H1 (cell line): ENCODE measurements around the gene CEACAM21. TPM values are rescaled to one million over a fixed set of nuclear protein-coding genes. Genes with fewer than 3 reads are reported as not detected.

Experiments used
- CTCF ChIA-PET: fragments of 300-600 bp; sonication (Branson Sonifier 250); formaldehyde crosslinking; loops from one replicate; lab custom pipeline; 2021; ENCODE audit not compliant: partially characterized antibody; lab: Charles Lee
- POLR2A ChIA-PET: fragments of 300-600 bp; sonication (Branson Sonifier 250); formaldehyde crosslinking; loops from one replicate; lab custom pipeline; 2021; ENCODE audit warnings: inconsistent platforms; ENCODE audit not compliant: partially characterized antibody; lab: Charles Lee
- DNase-seq, 2 experiments: peaks; one replicate each; pipeline versions ENCODE4 v3.0.0 to v3.0.0-alpha.2; 2010 to 2022; ENCODE audit warnings: low spot score in 2 of 2, low read depth in 1 of 2, mixed read lengths in 1 of 2
- FAIRE-seq: peaks from 2 replicates; lab custom pipeline; 2011; peaks lifted over from hg19 to GRCh38; lab: Jason Lieb, UNC
- H2AFZ ChIP-seq: 2 replicates; pipeline ENCODE4 v1.8.1; 2012; ENCODE audit warnings: low read length, inconsistent platforms
- H2AK5ac ChIP-seq: 2 replicates; pipeline ENCODE4 v1.6.1; 2013; ENCODE audit warnings: low read depth, low read length
- H2BK120ac ChIP-seq: replicated peaks from 2 replicates; pipeline ENCODE3; 2013; ENCODE audit warnings: low read depth, low read length, inconsistent platforms
- H2BK12ac ChIP-seq: 2 replicates; pipeline ENCODE4 v1.6.1; 2013; ENCODE audit warnings: low read depth, low read length
- H2BK15ac ChIP-seq: 2 replicates; pipeline ENCODE4 v1.6.1; 2013; ENCODE audit warnings: low read length
- H2BK20ac ChIP-seq: 2 replicates; pipeline ENCODE4 v1.6.1; 2013; ENCODE audit warnings: low read length
- H2BK5ac ChIP-seq: 2 replicates; pipeline ENCODE4 v1.6.1; 2013; ENCODE audit warnings: low read depth, low read length
- H3K14ac ChIP-seq: 2 replicates; pipeline ENCODE4 v1.6.1; 2013; ENCODE audit warnings: inconsistent platforms; ENCODE audit not compliant: insufficient read length
- H3K18ac ChIP-seq: 2 replicates; pipeline ENCODE4 v1.6.1; 2013; ENCODE audit warnings: low read length; ENCODE audit errors: extremely low read depth
- H3K23ac ChIP-seq: 2 replicates; pipeline ENCODE4 v1.6.1; 2013; ENCODE audit warnings: inconsistent platforms; ENCODE audit not compliant: insufficient read length
- H3K23me2 ChIP-seq: 2 replicates; pipeline ENCODE4 v1.6.1; 2013; ENCODE audit warnings: low read depth, low read length
- H3K27ac ChIP-seq: 2 replicates; pipeline ENCODE4 v1.6.1; 2011; ENCODE audit warnings: low read depth, low read length, inconsistent platforms
- H3K27me3 ChIP-seq, 4 experiments: replicated peaks in 1 of 4; 1 replicate in 1 of 4; 2 replicates in 3 of 4; pipeline versions ENCODE4 v1.6.1 to v1.8.1; 2011 to 2013; ENCODE audit warnings: low read length in 3 of 4, mild to moderate bottlenecking in 3 of 4, inconsistent platforms in 2 of 4, mixed read lengths in 2 of 4, moderate library complexity in 1 of 4; ENCODE audit not compliant: control insufficient read depth in 3 of 4, insufficient read depth in 3 of 4; ENCODE audit errors: extremely low read depth in 1 of 4
- H3K36me3 ChIP-seq, 4 experiments: 2 replicates each; pipeline versions ENCODE4 v1.6.1 to v1.8.1; 2011 to 2013; ENCODE audit warnings: mild to moderate bottlenecking in 4 of 4, low read length in 3 of 4, moderate library complexity in 2 of 4, control low read depth in 1 of 4, inconsistent platforms in 1 of 4; ENCODE audit not compliant: insufficient read depth in 4 of 4, control insufficient read depth in 2 of 4
- H3K4ac ChIP-seq: replicated peaks from 2 replicates; pipeline ENCODE3; 2013; ENCODE audit warnings: low read length, low read depth, mixed read lengths, inconsistent platforms; ENCODE audit not compliant: insufficient read length
- H3K4me1 ChIP-seq, 4 experiments: replicated peaks in 1 of 4; 1 replicate in 1 of 4; 2 replicates in 3 of 4; pipeline versions ENCODE4 v1.6.1 to v1.8.1; 2011 to 2013; ENCODE audit warnings: low read length in 3 of 4, inconsistent platforms in 2 of 4, mixed read lengths in 1 of 4; ENCODE audit not compliant: insufficient read depth in 4 of 4, control insufficient read depth in 3 of 4
- H3K4me2 ChIP-seq, 2 experiments: 2 replicates each; pipeline versions ENCODE4 v1.6.1 to v1.8.1; 2011 to 2013; ENCODE audit warnings: low read depth in 2 of 2, low read length in 2 of 2, control low read depth in 1 of 2, inconsistent platforms in 1 of 2, mild to moderate bottlenecking in 1 of 2; ENCODE audit not compliant: insufficient read depth in 1 of 2
- H3K4me3 ChIP-seq, 4 experiments: fragments of 200-600, 300-600 bp in 1 of 4; sonication (generic), shearing (Covaris generic), sonication (Bioruptor Twin) in 1 of 4; 2 replicates each; pipeline versions ENCODE4 v1.5.1 to v1.8.1; 2011 to 2016; ENCODE audit warnings: low read length in 4 of 4, low read depth in 3 of 4, control low read depth in 2 of 4, inconsistent platforms in 2 of 4, mild to moderate bottlenecking in 2 of 4, mixed read lengths in 1 of 4, moderate library complexity in 1 of 4; ENCODE audit not compliant: insufficient read depth in 2 of 4; ENCODE audit errors: extremely low read depth in 1 of 4
- H3K56ac ChIP-seq: replicated peaks from 2 replicates; pipeline ENCODE3; 2013; ENCODE audit warnings: low read depth, mild to moderate bottlenecking, mixed read lengths, low read length, inconsistent platforms; ENCODE audit not compliant: insufficient read length
- H3K79me1 ChIP-seq: 2 replicates; pipeline ENCODE4 v1.6.1; 2013; ENCODE audit warnings: low read depth, low read length, control low read depth
- H3K79me2 ChIP-seq, 2 experiments: 2 replicates each; pipeline versions ENCODE4 v1.6.1 to v1.8.1; 2012 to 2013; ENCODE audit warnings: low read length in 2 of 2, mild to moderate bottlenecking in 2 of 2, inconsistent platforms in 1 of 2; ENCODE audit not compliant: insufficient read depth in 2 of 2, control insufficient read depth in 1 of 2
- H3K9ac ChIP-seq, 4 experiments: replicated peaks in 1 of 4; 1 replicate in 1 of 4; 2 replicates in 3 of 4; pipeline versions ENCODE4 v1.6.1 to v1.8.1; 2011 to 2013; ENCODE audit warnings: low read depth in 3 of 4, low read length in 3 of 4, control low read depth in 2 of 4, mild to moderate bottlenecking in 2 of 4, moderate library complexity in 2 of 4, inconsistent platforms in 1 of 4; ENCODE audit errors: extremely low read depth in 1 of 4
- H3K9me3 ChIP-seq, 2 experiments: 2 replicates each; pipeline versions ENCODE4 v1.6.1 to v1.8.1; 2012 to 2013; ENCODE audit warnings: mild to moderate bottlenecking in 2 of 2, moderate library complexity in 2 of 2, control low read depth in 1 of 2, inconsistent platforms in 1 of 2, low read depth in 1 of 2, low read length in 1 of 2, mixed read lengths in 1 of 2; ENCODE audit not compliant: insufficient read depth in 2 of 2
- H4K20me1 ChIP-seq, 2 experiments: replicated peaks in 1 of 2; 2 replicates each; pipeline versions ENCODE3 to v1.8.1; 2011 to 2013; ENCODE audit warnings: inconsistent platforms in 2 of 2, low read length in 2 of 2, mild to moderate bottlenecking in 1 of 2; ENCODE audit not compliant: insufficient read depth in 2 of 2, control insufficient read depth in 1 of 2
- H4K5ac ChIP-seq: 2 replicates; pipeline ENCODE4 v1.6.1; 2013; ENCODE audit warnings: low read length, low read depth, mixed read lengths, inconsistent platforms; ENCODE audit not compliant: insufficient read length
- H4K8ac ChIP-seq: 2 replicates; pipeline ENCODE4 v1.8.0; 2013; ENCODE audit warnings: mild to moderate bottlenecking, moderate library complexity, low read length, inconsistent platforms; ENCODE audit not compliant: insufficient read depth; ENCODE audit errors: extremely low read depth
- H4K91ac ChIP-seq: replicated peaks from 2 replicates; pipeline ENCODE3; 2013; ENCODE audit warnings: low read length, mixed read lengths, inconsistent platforms; ENCODE audit not compliant: insufficient read length
- ASH2L ChIP-seq: fragments of 200-600, 300-600 bp; sonication (generic); IDR thresholded peaks from one replicate; pipeline ENCODE4 v1.7.1; 2017; ENCODE audit warnings: low read length
- CTCF ChIP-seq, 3 experiments: IDR thresholded peaks; 1 replicate in 2 of 3; 2 replicates in 1 of 3; pipeline versions ENCODE4 v1.5.1 to v1.6.1; 2011; ENCODE audit warnings: low read length in 3 of 3, mild to moderate bottlenecking in 3 of 3, inconsistent platforms in 2 of 3, low read depth in 1 of 3, moderate library complexity in 1 of 3; ENCODE audit not compliant: insufficient read depth in 1 of 3; ENCODE audit errors: control extremely low read depth in 1 of 3
- KDM1A ChIP-seq: fragments of 200-600, 300-600 bp; sonication (generic); IDR thresholded peaks from 2 replicates; pipeline ENCODE4 v1.7.1; 2016; ENCODE audit warnings: mild to moderate bottlenecking, low read length, borderline replicate concordance
- KDM4A ChIP-seq: IDR thresholded peaks from one replicate; pipeline ENCODE4 v1.7.1; 2012; ENCODE audit warnings: low read depth, mild to moderate bottlenecking, moderate library complexity, low read length, inconsistent platforms; ENCODE audit not compliant: severe bottlenecking
- PHF8 ChIP-seq: fragments of 200-600 bp; sonication (generic); conservative IDR thresholded peaks from 2 replicates; pipeline ENCODE4 v1.7.1; 2012; ENCODE audit warnings: low read depth, mild to moderate bottlenecking, inconsistent platforms, low read length, moderate library complexity
- POLR2AphosphoS5 ChIP-seq: IDR thresholded peaks from 2 replicates; pipeline ENCODE4 v1.6.1; 2011; ENCODE audit warnings: low read depth, low read length
- RAD21 ChIP-seq, 2 experiments: IDR thresholded peaks in 1 of 2; conservative IDR thresholded peaks in 1 of 2; 2 replicates each; pipeline ENCODE4 v1.6.1; 2011; ENCODE audit warnings: low read depth in 2 of 2, low read length in 2 of 2, improper control_type of control experiment in 1 of 2, inconsistent platforms in 1 of 2, mild to moderate bottlenecking in 1 of 2, moderate library complexity in 1 of 2
- RXRA ChIP-seq: IDR thresholded peaks from 2 replicates; pipeline ENCODE4 v1.6.1; 2011; ENCODE audit warnings: low read depth, mild to moderate bottlenecking, low read length, moderate library complexity; ENCODE audit not compliant: insufficient read depth
- YY1 ChIP-seq: IDR thresholded peaks from 2 replicates; pipeline ENCODE4 v1.6.1; 2011; ENCODE audit warnings: low read depth, mild to moderate bottlenecking, low read length
- WGBS, 2 experiments: shearing (Covaris generic) in 1 of 2; methylation state at CpG; one replicate each; pipeline versions ENCODE4 v1.1.6 to v1.1.7; 2013 to 2015; ENCODE audit warnings: low lambda C conversion rate in 2 of 2, mixed read lengths in 2 of 2, inconsistent platforms in 1 of 2, low coverage in 1 of 2, missing lambda C conversion rate in 1 of 2; ENCODE audit not compliant: insufficient replicate concordance in 2 of 2, insufficient coverage in 1 of 2, insufficient read length in 1 of 2; ENCODE audit errors: extremely low coverage in 1 of 2, missing lambda C conversion rate in 1 of 2; 5-methylcytosine and 5-hydroxymethylcytosine counted together
- polyA plus RNA-seq, 7 experiments: library from polyadenylated mRNA; depleted of rRNA in 3 of 7; stranded (reverse) in 5 of 7; unstranded in 2 of 7; fragments of >200 nt in 5 of 7; fragments of 200-250 nt in 2 of 7; gene quantifications; 1 replicate in 5 of 7; 2 replicates in 1 of 7; 4 replicates in 1 of 7; pipeline versions ENCODE4 v1.2.1 to v1.2.3, GENCODE V29; 2011 to 2013; ENCODE audit warnings: missing spikeins in 2 of 7, mixed read lengths in 2 of 7
- total RNA-seq: library from RNA; stranded (reverse); fragmentation: NEBNext Ultra II Directional; extraction: Animal tissue kit (Norgen Biotek cat#: 25700); gene quantifications from 2 replicates; pipeline ENCODE4 v1.2.1, GENCODE V29; 2021

Gene CEACAM21
- total and polyA plus RNA-seq, 2 of the 8 experiments (the other 6 are each of a cell fraction or from before 2014, with no cell fraction given) = not detected

GRCh38 chr19:41546961-41547360 lies 29.0 kb upstream of the CEACAM21 start:
- Histone ChIP-seq H2BK15ac (no peak overlapping the region), H4K8ac (no peak overlapping the region), H3K23me2 (peaks cover 4% of the 10 kb centered on the region; the same call in 1 of the 2 replicates), H3K18ac (no peak overlapping the region), H3K9ac (no peak overlapping the region), H4K91ac (no peak overlapping the region), H2BK5ac (no peak overlapping the region), H3K56ac (no peak overlapping the region), H3K4ac (no peak overlapping the region), H3K79me1 (no peaks in the 10 kb centered on the region), H2BK120ac (no peak overlapping the region), H3K79me2 (no peaks in the 10 kb centered on the region), H2BK12ac (no peak overlapping the region), H2AFZ (no peak overlapping the region), H3K36me3 (no peaks in the 10 kb centered on the region), H3K4me1 (peaks cover 0 to 5% (median 0%) of the 10 kb centered on the region in 4 experiments; a peak in 1 of 7 replicates), H4K5ac (no peak overlapping the region), H3K9me3 (peaks cover 4 to 21% of the 10 kb centered on the region in 2 experiments; a peak in 2 of 4 replicates), H2AK5ac (no peak overlapping the region), H2BK20ac (no peak overlapping the region), H3K27ac (no peak overlapping the region), H3K4me2 (no peak overlapping the region), H3K27me3 (no peaks in the 10 kb centered on the region; a peak in 1 of 7 replicates), H3K4me3 (no peak overlapping the region), H4K20me1 (no peaks in the 10 kb centered on the region), H3K23ac (no peak overlapping the region), H3K14ac (no peak overlapping the region)
- POLR2A ChIA-PET = interaction anchor here (1.0 kb wide), 1 partner anchor 313 kb away, joined by 3 read pairs; the partner anchor contains the start of gene RPS19
- CTCF ChIA-PET = interaction anchor here (0.6 to 4.8 kb wide), 6 partner anchors 17 to 168 kb away, joined by 3 to 34 read pairs (median 3); no protein-coding TSS in a partner anchor
- 77% methylated on average over 4 of the region's 4 CpGs; no CpG with 5 or more reads in 1 of the 2 experiments for whole genome bisulfite sequencing, 2 experiments
- FAIRE-seq = no peak
- TF ChIP-seq PHF8 (no peak), POLR2AphosphoS5 (no peak), RAD21 (IDR thresholded peaks at IDR 0.05 in 1 of 2, conservative IDR thresholded peaks at IDR 0.05 in 1 of 2; ENCODE audit: low read depth in 2 of 2, low read length in 2 of 2) (no peak), CTCF (IDR thresholded peaks at IDR 0.05; ENCODE audit: control extremely low read depth in 1 of 3, insufficient read depth in 1 of 3, low read depth in 1 of 3, low read length in 3 of 3) (no peak), KDM4A (no peak), ASH2L (no peak), KDM1A (no peak), RXRA (no peak), YY1 (no peak)
- DNase-seq = no peak
